ENCODE results near the gene DCUN1D2. TPM values are rescaled to one million over a fixed set of nuclear protein-coding genes. Genes with fewer than 3 reads are reported as not detected.

Gene DCUN1D2
- total and polyA plus RNA-seq, 9 donors: 9.7 to 31.4 (median 16.4) TPM

- no peak overlapping the region for H3K4me3 ChIP-seq
- DNase-seq: no peak
- H3K36me3 ChIP-seq: no peaks in the 10 kb centered on the region
- TF ChIP-seq CTCF (IDR thresholded peaks at IDR 0.05) (no peak), EP300 (IDR thresholded peaks at IDR 0.05) (no peak), POLR2A (IDR thresholded peaks at IDR 0.05) (no peak)
- H3K27me3 ChIP-seq: no peaks in the 10 kb centered on the region
- H3K4me1 ChIP-seq (ENCODE audit: insufficient read depth): no peaks in the 10 kb centered on the region
- 81 to 88% (median 87%) methylated on average over 21 of the region's 21 CpGs for whole genome bisulfite sequencing, 3 donors
- intact Hi-C loops (cut with DNase I): no loop called here
- H3K27ac ChIP-seq: no peak overlapping the region
- H3K9me3 ChIP-seq: no peaks in the 10 kb centered on the region
Measured at GRCh38 chr13:113507505-113508345, 17.2 kb upstream of the DCUN1D2 start.

GRCh38 chr13:113506871-113507388 is 16.4 kb upstream of the DCUN1D2 start:
- Histone ChIP-seq H3K36me3 (no peaks in the 10 kb centered on the region), H3K4me1 (ENCODE audit: insufficient read depth) (no peaks in the 10 kb centered on the region), H3K9me3 (no peaks in the 10 kb centered on the region), H3K4me3 (no peak overlapping the region), H3K27ac (no peak overlapping the region), H3K27me3 (no peaks in the 10 kb centered on the region)
- no peak for DNase-seq
- intact Hi-C loops (cut with DNase I): no loop called here
- WGBS, 3 donors: 79 to 86% (median 85%) methylated on average over 21 of the region's 21 CpGs
- TF ChIP-seq CTCF (IDR thresholded peaks at IDR 0.05) (no peak), EP300 (IDR thresholded peaks at IDR 0.05) (no peak), POLR2A (IDR thresholded peaks at IDR 0.05) (no peak)

- no peak for DNase-seq
- Histone ChIP-seq H3K4me1 (ENCODE audit: insufficient read depth) (no peaks in the 10 kb centered on the region), H3K27ac (no peak overlapping the region), H3K4me3 (no peak overlapping the region), H3K36me3 (no peaks in the 10 kb centered on the region), H3K27me3 (no peaks in the 10 kb centered on the region), H3K9me3 (no peaks in the 10 kb centered on the region)
- WGBS, 3 donors: 33 to 44% (median 36%) methylated on average over 16 of the region's 16 CpGs
- intact Hi-C loops (cut with DNase I): no loop called here
- TF ChIP-seq EP300 (IDR thresholded peaks at IDR 0.05) (no peak), CTCF (IDR thresholded peaks at IDR 0.05) (no peak), POLR2A (IDR thresholded peaks at IDR 0.05) (no peak)
Measured at GRCh38 chr13:113506025-113506685, 15.6 kb upstream of the DCUN1D2 start.

- no peaks in the 10 kb centered on the region for H3K9me3 ChIP-seq
- intact Hi-C loops (cut with DNase I): no loop called here
- WGBS, 3 donors: 88 to 90% (median 90%) methylated on average over 16 of the region's 16 CpGs
- no peaks in the 10 kb centered on the region for H3K4me1 ChIP-seq (ENCODE audit: insufficient read depth)
- DNase-seq: no peak
- TF ChIP-seq EP300 (IDR thresholded peaks at IDR 0.05) (no peak), CTCF (IDR thresholded peaks at IDR 0.05) (no peak), POLR2A (IDR thresholded peaks at IDR 0.05) (no peak)
- no peaks in the 10 kb centered on the region for H3K36me3 ChIP-seq
- no peak overlapping the region for H3K27ac ChIP-seq
- H3K4me3 ChIP-seq: no peak overlapping the region
- no peaks in the 10 kb centered on the region for H3K27me3 ChIP-seq
Measured at GRCh38 chr13:113502686-113503085, 12.2 kb upstream of the DCUN1D2 start.

Measured in ovary (tissue), 9 donors.